ENCODE results near the gene NHERF1. TPM values are rescaled to one million over a fixed set of nuclear protein-coding genes. Genes with fewer than 3 reads are reported as not detected.

NHERF1 gene
- total and polyA plus RNA-seq, 2 of the 13 experiments (the other 11 are each of a cell fraction or from before 2014, with no cell fraction given) = 169 to 269 TPM

DNA sequence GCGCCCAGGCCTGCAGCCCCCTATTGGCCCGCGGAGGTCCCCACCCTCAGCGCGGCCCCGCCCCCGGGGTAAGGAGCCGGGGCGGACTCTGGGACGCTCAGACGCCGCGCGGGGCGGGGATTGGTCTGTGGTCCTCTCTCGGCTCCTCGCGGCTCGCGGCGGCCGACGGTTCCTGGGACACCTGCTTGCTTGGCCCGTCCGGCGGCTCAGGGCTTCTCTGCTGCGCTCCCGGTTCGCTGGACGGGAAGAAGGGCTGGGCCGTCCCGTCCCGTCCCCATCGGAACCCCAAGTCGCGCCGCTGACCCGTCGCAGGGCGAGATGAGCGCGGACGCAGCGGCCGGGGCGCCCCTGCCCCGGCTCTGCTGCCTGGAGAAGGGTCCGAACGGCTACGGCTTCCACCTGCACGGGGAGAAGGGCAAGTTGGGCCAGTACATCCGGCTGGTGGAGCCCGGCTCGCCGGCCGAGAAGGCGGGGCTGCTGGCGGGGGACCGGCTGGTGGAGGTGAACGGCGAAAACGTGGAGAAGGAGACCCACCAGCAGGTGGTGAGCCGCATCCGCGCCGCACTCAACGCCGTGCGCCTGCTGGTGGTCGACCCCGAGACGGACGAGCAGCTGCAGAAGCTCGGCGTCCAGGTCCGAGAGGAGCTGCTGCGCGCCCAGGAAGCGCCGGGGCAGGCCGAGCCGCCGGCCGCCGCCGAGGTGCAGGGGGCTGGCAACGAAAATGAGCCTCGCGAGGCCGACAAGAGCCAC lies at the start of gene NHERF1 (continued):
- no peak for TF ChIP-seq FOXA1 (IDR thresholded peaks at IDR 0.05)
- peak; percentile 8; the same call in 1 of the 2 replicates for TF ChIP-seq FOXA1 (CRISPR knock-in tag; IDR thresholded peaks at IDR 0.05)
- no peak for TF ChIP-seq KAT2B (IDR thresholded peaks at IDR 0.05; ENCODE audit: borderline replicate concordance, low read depth, low read length)
- TF ChIP-seq RBM39 (IDR thresholded peaks at IDR 0.05; ENCODE audit: low read depth, low read length, poor library complexity, severe bottlenecking) = peak; percentile 23
- no peak for TF ChIP-seq ADNP (CRISPR knock-in tag; IDR thresholded peaks at IDR 0.05)
- TF ChIP-seq ZNF713 (CRISPR knock-in tag; IDR thresholded peaks at IDR 0.05) = no peak; the same call in 1 of the 2 replicates
- TF ChIP-seq ZFAT (CRISPR knock-in tag; conservative IDR thresholded peaks at IDR 0.05) = peak; percentile 71; the same call in 1 of the 2 replicates
- peak; percentile 77; the same call in 1 of the 2 replicates for TF ChIP-seq ZSCAN31 (CRISPR knock-in tag; IDR thresholded peaks at IDR 0.05; ENCODE audit: low read depth)
- TF ChIP-seq ZNF710 (CRISPR knock-in tag; IDR thresholded peaks at IDR 0.05; ENCODE audit: borderline replicate concordance) = peak; percentile 91
- TF ChIP-seq, protein P1, sequence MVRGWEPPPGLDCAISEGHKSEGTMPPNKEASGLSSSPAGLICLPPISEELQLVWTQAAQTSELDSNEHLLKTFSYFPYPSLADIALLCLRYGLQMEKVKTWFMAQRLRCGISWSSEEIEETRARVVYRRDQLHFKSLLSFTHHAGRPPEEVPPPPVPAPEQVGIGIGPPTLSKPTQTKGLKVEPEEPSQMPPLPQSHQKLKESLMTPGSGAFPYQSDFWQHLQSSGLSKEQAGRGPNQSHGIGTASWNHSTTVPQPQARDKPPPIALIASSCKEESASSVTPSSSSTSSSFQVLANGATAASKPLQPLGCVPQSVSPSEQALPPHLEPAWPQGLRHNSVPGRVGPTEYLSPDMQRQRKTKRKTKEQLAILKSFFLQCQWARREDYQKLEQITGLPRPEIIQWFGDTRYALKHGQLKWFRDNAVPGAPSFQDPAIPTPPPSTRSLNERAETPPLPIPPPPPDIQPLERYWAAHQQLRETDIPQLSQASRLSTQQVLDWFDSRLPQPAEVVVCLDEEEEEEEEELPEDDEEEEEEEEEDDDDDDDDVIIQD (CRISPR knock-in tag; IDR thresholded peaks at IDR 0.05; ENCODE audit: low read depth) = no peak
- peak; percentile 66; the same call in 1 of the 2 replicates for TF ChIP-seq SNAPC2 (CRISPR knock-in tag; IDR thresholded peaks at IDR 0.05)
- peak; percentile 88 for TF ChIP-seq REPIN1 (CRISPR knock-in tag; IDR thresholded peaks at IDR 0.05; ENCODE audit: borderline replicate concordance, low read depth)
- TF ChIP-seq, protein P2, sequence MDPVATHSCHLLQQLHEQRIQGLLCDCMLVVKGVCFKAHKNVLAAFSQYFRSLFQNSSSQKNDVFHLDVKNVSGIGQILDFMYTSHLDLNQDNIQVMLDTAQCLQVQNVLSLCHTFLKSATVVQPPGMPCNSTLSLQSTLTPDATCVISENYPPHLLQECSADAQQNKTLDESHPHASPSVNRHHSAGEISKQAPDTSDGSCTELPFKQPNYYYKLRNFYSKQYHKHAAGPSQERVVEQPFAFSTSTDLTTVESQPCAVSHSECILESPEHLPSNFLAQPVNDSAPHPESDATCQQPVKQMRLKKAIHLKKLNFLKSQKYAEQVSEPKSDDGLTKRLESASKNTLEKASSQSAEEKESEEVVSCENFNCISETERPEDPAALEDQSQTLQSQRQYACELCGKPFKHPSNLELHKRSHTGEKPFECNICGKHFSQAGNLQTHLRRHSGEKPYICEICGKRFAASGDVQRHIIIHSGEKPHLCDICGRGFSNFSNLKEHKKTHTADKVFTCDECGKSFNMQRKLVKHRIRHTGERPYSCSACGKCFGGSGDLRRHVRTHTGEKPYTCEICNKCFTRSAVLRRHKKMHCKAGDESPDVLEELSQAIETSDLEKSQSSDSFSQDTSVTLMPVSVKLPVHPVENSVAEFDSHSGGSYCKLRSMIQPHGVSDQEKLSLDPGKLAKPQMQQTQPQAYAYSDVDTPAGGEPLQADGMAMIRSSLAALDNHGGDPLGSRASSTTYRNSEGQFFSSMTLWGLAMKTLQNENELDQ (CRISPR knock-in tag; IDR thresholded peaks at IDR 0.05; ENCODE audit: borderline replicate concordance) = no peak
- peak; percentile 75; the same call in 1 of the 2 replicates for TF ChIP-seq SNAI1 (CRISPR knock-in tag; IDR thresholded peaks at IDR 0.05; ENCODE audit: borderline replicate concordance)
- peak; percentile 95; the same call in 1 of the 2 replicates for TF ChIP-seq SIN3A (IDR thresholded peaks at IDR 0.05; ENCODE audit: borderline replicate concordance, low read depth, low read length)
- peak; percentile 41; the same call in 1 of the 2 replicates for TF ChIP-seq RXRB (CRISPR knock-in tag; IDR thresholded peaks at IDR 0.05; ENCODE audit: borderline replicate concordance)
- peak; percentile 83 for TF ChIP-seq ISL2 (CRISPR knock-in tag; IDR thresholded peaks at IDR 0.05)
- peak; percentile 83 for TF ChIP-seq HOXA3 (CRISPR knock-in tag; IDR thresholded peaks at IDR 0.05)
- TF ChIP-seq HNRNPH1 (optimal IDR thresholded peaks at IDR 0.05; ENCODE audit: low read depth, low read length) = peak; percentile 61
- no peak for TF ChIP-seq ZNF652 (CRISPR knock-in tag; IDR thresholded peaks at IDR 0.05; ENCODE audit: borderline replicate concordance, low read depth)
- peak; percentile 61 for TF ChIP-seq KMT2A (CRISPR knock-in tag; IDR thresholded peaks at IDR 0.05)
- TF ChIP-seq ZNF776 (CRISPR knock-in tag; IDR thresholded peaks at IDR 0.05) = peak; percentile 98
- TF ChIP-seq, protein P3, sequence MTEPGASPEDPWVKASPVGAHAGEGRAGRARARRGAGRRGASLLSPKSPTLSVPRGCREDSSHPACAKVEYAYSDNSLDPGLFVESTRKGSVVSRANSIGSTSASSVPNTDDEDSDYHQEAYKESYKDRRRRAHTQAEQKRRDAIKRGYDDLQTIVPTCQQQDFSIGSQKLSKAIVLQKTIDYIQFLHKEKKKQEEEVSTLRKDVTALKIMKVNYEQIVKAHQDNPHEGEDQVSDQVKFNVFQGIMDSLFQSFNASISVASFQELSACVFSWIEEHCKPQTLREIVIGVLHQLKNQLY (CRISPR knock-in tag; IDR thresholded peaks at IDR 0.05) = peak; percentile 62; the same call in 1 of the 2 replicates
- 0 out of 2 replicates have a peak, but pooled peaks have one; percentile 60 for TF ChIP-seq NFKBIZ (CRISPR knock-in tag; IDR thresholded peaks at IDR 0.05)
